ENCODE measurements around the gene PDE8A. TPM values are rescaled to one million over a fixed set of nuclear protein-coding genes. Genes with fewer than 3 reads are reported as not detected.

PDE8A gene
- total RNA-seq, 6 experiments from 2014 or later: 32.7 to 40.5 (median 37.4) TPM

GRCh38 chr15:85097250-85097649 is 115.6 kb downstream of the PDE8A start:
- H3K36me3 ChIP-seq: peaks cover 0 to 24% (median 7%) of the 10 kb centered on the region in 4 donors
- 94% methylated on average over 5 of the region's 5 CpGs for WGBS (ENCODE audit: insufficient coverage, low coverage, low lambda C conversion rate, missing lambda C conversion rate)

GRCh38 chr15:85097725-85098124 is 116.1 kb downstream of the PDE8A start:
- Histone ChIP-seq H3K27ac (no peak overlapping the region), H3K4me3 (no peak overlapping the region), H3K4me1 (no peaks in the 10 kb centered on the region), H3K27me3 (no peaks in the 10 kb centered on the region), H3K36me3 (peaks cover 0 to 21% (median 6%) of the 10 kb centered on the region in 4 donors), H3K9me3 (no peaks in the 10 kb centered on the region)
- no peak for DNase-seq
- ATAC-seq: no peak
- 86% methylated on average over 2 of the region's 2 CpGs for WGBS (ENCODE audit: insufficient coverage, low coverage, low lambda C conversion rate, missing lambda C conversion rate)
- TF ChIP-seq CTCF (IDR thresholded peaks at IDR 0.05): no peak
- no peak for TF ChIP-seq POLR2A (IDR thresholded peaks at IDR 0.05)
- intact Hi-C loops (cut with DNase I): no loop called here

More at GRCh38 chr15:85097250-85097649, 115.6 kb downstream of the PDE8A start:
- intact Hi-C loops (cut with DNase I): no loop called here
- no peak for ATAC-seq
- H3K27me3 ChIP-seq: no peaks in the 10 kb centered on the region
- H3K4me1 ChIP-seq: no peaks in the 10 kb centered on the region
- no peak overlapping the region for H3K27ac ChIP-seq
- no peak for DNase-seq
- no peak for TF ChIP-seq POLR2A (IDR thresholded peaks at IDR 0.05)
- no peak for TF ChIP-seq CTCF (IDR thresholded peaks at IDR 0.05)
- H3K4me3 ChIP-seq: no peak overlapping the region
- H3K9me3 ChIP-seq: no peaks in the 10 kb centered on the region

- peaks cover 0 to 23% (median 6%) of the 10 kb centered on the region in 4 donors for H3K36me3 ChIP-seq
- DNase-seq: no peak
- H3K4me3 ChIP-seq: no peak overlapping the region
- H3K4me1 ChIP-seq: no peaks in the 10 kb centered on the region
- H3K9me3 ChIP-seq: no peaks in the 10 kb centered on the region
- ATAC-seq: no peak
- no peaks in the 10 kb centered on the region for H3K27me3 ChIP-seq
- intact Hi-C loops (cut with DNase I): no loop called here
- no peak overlapping the region for H3K27ac ChIP-seq
- 85% methylated on average over 9 of the region's 10 CpGs for WGBS (ENCODE audit: insufficient coverage, low coverage, low lambda C conversion rate, missing lambda C conversion rate)
- TF ChIP-seq POLR2A (IDR thresholded peaks at IDR 0.05): no peak
These were observed 117.6 kb downstream of the PDE8A start for GRCh38 chr15:85099195-85099803.

GRCh38 chr15:85100186-85100937 is 118.7 kb downstream of the PDE8A start:
- Histone ChIP-seq H3K4me1 (no peaks in the 10 kb centered on the region), H3K27me3 (no peaks in the 10 kb centered on the region), H3K27ac (no peak overlapping the region), H3K9me3 (no peaks in the 10 kb centered on the region), H3K4me3 (no peak overlapping the region), H3K36me3 (peaks cover 0 to 23% (median 6%) of the 10 kb centered on the region in 4 donors)
- no peak for ATAC-seq
- intact Hi-C loops (cut with DNase I): no loop called here
- TF ChIP-seq POLR2A (IDR thresholded peaks at IDR 0.05): no peak
- no peak for TF ChIP-seq CTCF (IDR thresholded peaks at IDR 0.05)
- DNase-seq: no peak
- WGBS (ENCODE audit: insufficient coverage, low coverage, low lambda C conversion rate, missing lambda C conversion rate): 74% methylated on average over 8 of the region's 10 CpGs

GRCh38 chr15:85104584-85104983 is 122.9 kb downstream of the PDE8A start:
- no peak overlapping the region for H3K4me3 ChIP-seq
- peaks cover 0 to 20% (median 2%) of the 10 kb centered on the region in 4 donors for H3K36me3 ChIP-seq
- WGBS (ENCODE audit: insufficient coverage, low coverage, low lambda C conversion rate, missing lambda C conversion rate): 65% methylated on average over 2 of the region's 2 CpGs
- ATAC-seq (no peak), DNase-seq (no peak)
- H3K4me1 ChIP-seq: no peaks in the 10 kb centered on the region
- no peaks in the 10 kb centered on the region for H3K9me3 ChIP-seq
- TF ChIP-seq CTCF (IDR thresholded peaks at IDR 0.05) (no peak), POLR2A (IDR thresholded peaks at IDR 0.05) (no peak)
- no peaks in the 10 kb centered on the region for H3K27me3 ChIP-seq
- intact Hi-C loops (cut with DNase I): no loop called here
- H3K27ac ChIP-seq: no peak overlapping the region

All from right lobe of liver (tissue), 6 donors.